OCI-LY1 (cell line): Measurements from ENCODE around the gene TTLL11.
A peak's percentile ranks its signal among the peaks of the same experiment; 100 is the strongest.

Source experiments
- H2AFZ ChIP-seq: fragments of 200-600 bp; sonication (generic), shearing (Covaris generic); 2 replicates; pipeline ENCODE4 v1.6.0; 2014; ENCODE audit warnings: antibody characterized with exemption, mild to moderate bottlenecking, low read length
- H3F3A ChIP-seq: fragments of 200-600 bp; sonication (generic), shearing (Covaris generic); 2 replicates; pipeline ENCODE4 v1.6.0; 2014; ENCODE audit warnings: mild to moderate bottlenecking, antibody characterized with exemption, low read length, moderate library complexity; ENCODE audit not compliant: insufficient read depth
- H3K27ac ChIP-seq: fragments of 200-600 bp; sonication (generic); 2 replicates; pipeline ENCODE4 v1.5.1; 2014; ENCODE audit warnings: low read length, mixed run types, mild to moderate bottlenecking, low read depth; ENCODE audit not compliant: poor library complexity, severe bottlenecking
- H3K27me3 ChIP-seq: fragments of 200-600 bp; sonication (generic); 2 replicates; pipeline ENCODE4 v1.6.0; 2014; ENCODE audit warnings: antibody characterized with exemption, mild to moderate bottlenecking, low read length, moderate library complexity; ENCODE audit not compliant: insufficient read depth
- H3K36me3 ChIP-seq: fragments of 200-600 bp; sonication (generic); 2 replicates; pipeline ENCODE4 v1.6.1; 2014; ENCODE audit warnings: mild to moderate bottlenecking, antibody characterized with exemption, low read length, moderate library complexity, mixed read lengths; ENCODE audit not compliant: insufficient read depth
- H3K4me1 ChIP-seq: fragments of 200-600 bp; sonication (generic); 2 replicates; pipeline ENCODE4 v1.5.1; 2014; ENCODE audit warnings: mild to moderate bottlenecking, low read length, moderate library complexity; ENCODE audit not compliant: insufficient read depth, severe bottlenecking
- H3K4me2 ChIP-seq: fragments of 200-600 bp; sonication (generic), shearing (Covaris generic); 2 replicates; pipeline ENCODE4 v1.6.1; 2014; ENCODE audit warnings: low read length
- H3K4me3 ChIP-seq: fragments of 200-600 bp; sonication (generic); 2 replicates; pipeline ENCODE4 v1.5.1; 2014; ENCODE audit warnings: low read length, low read depth, mild to moderate bottlenecking, mixed read lengths; ENCODE audit not compliant: poor library complexity, severe bottlenecking
- H3K79me2 ChIP-seq: fragments of 200-600 bp; shearing (Covaris generic); 2 replicates; pipeline ENCODE4 v1.6.1; 2016; ENCODE audit warnings: mixed run types, low read length, mixed read lengths; ENCODE audit not compliant: insufficient read depth
- H3K9ac ChIP-seq: fragments of 200-600 bp; sonication (generic), shearing (Covaris generic); 2 replicates; pipeline ENCODE4 v1.6.1; 2014; ENCODE audit warnings: mild to moderate bottlenecking, low read length, mixed read lengths
- H3K9me2 ChIP-seq: fragments of 200-600 bp; sonication (generic), shearing (Covaris generic); 2 replicates; pipeline ENCODE4 v1.6.1; 2014; ENCODE audit warnings: low read depth, mild to moderate bottlenecking, low read length, mixed read lengths
- H3K9me3 ChIP-seq: fragments of 200-600 bp; shearing (Covaris generic); 2 replicates; pipeline ENCODE4 v1.6.1; 2014; ENCODE audit warnings: low read length, mixed read lengths
- H4K20me1 ChIP-seq: fragments of 200-600 bp; sonication (generic), shearing (Covaris generic); 2 replicates; pipeline ENCODE4 v1.6.0; 2016; ENCODE audit warnings: mild to moderate bottlenecking, low read length; ENCODE audit not compliant: insufficient read depth
- CTCF ChIP-seq: fragments of 200-600 bp; sonication (generic), shearing (Covaris generic); IDR thresholded peaks from 2 replicates; pipeline ENCODE4 v1.5.1; 2017; ENCODE audit warnings: mild to moderate bottlenecking, antibody characterized with exemption, low read length, moderate library complexity, mixed read lengths
- EZH2 ChIP-seq: fragments of 200-600 bp; sonication (generic), shearing (Covaris generic); IDR thresholded peaks from 2 replicates; pipeline ENCODE4 v1.8.0; 2017; ENCODE audit warnings: borderline replicate concordance, mixed run types, mild to moderate bottlenecking, antibody characterized with exemption, low read length, moderate library complexity, mixed read lengths

Gene TTLL11

GRCh38 chr9:121823451-121824169, 269.5 kb downstream of the TTLL11 start:
- Histone ChIP-seq H3K4me2 (no peak overlapping the region), H3K9me3 (no peaks in the 10 kb centered on the region), H3K9me2 (no peaks in the 10 kb centered on the region), H3K27me3 (no peaks in the 10 kb centered on the region), H3F3A (no peaks in the 10 kb centered on the region), H3K4me3 (no peak overlapping the region), H2AFZ (no peak overlapping the region), H4K20me1 (no peaks in the 10 kb centered on the region), H3K9ac (no peak overlapping the region), H3K36me3 (no peaks in the 10 kb centered on the region), H3K4me1 (peaks cover 72% of the 10 kb centered on the region), H3K79me2 (no peaks in the 10 kb centered on the region), H3K27ac (peak overlapping the region; percentile 86)
- no peak for TF ChIP-seq EZH2
- TF ChIP-seq CTCF = no peak

- Histone ChIP-seq H3K4me1 (peaks cover 71% of the 10 kb centered on the region), H3K9ac (peak overlapping the region; percentile 52; the same call in 1 of the 2 replicates)
These were observed 270.7 kb downstream of the TTLL11 start for GRCh38 chr9:121822093-121823085.

More at GRCh38 chr9:121822093-121823085, 270.7 kb downstream of the TTLL11 start:
- Histone ChIP-seq H3K9me2 (no peaks in the 10 kb centered on the region), H3K27ac (peak overlapping the region; percentile 86), H3K9me3 (no peaks in the 10 kb centered on the region), H3K4me2 (peak overlapping the region; percentile 52), H3K27me3 (no peaks in the 10 kb centered on the region), H3K4me3 (peak overlapping the region; percentile 30), H3F3A (no peaks in the 10 kb centered on the region), H4K20me1 (no peaks in the 10 kb centered on the region), H2AFZ (peak overlapping the region; percentile 31; the same call in 1 of the 2 replicates), H3K36me3 (no peaks in the 10 kb centered on the region), H3K79me2 (no peaks in the 10 kb centered on the region)
- TF ChIP-seq CTCF (no peak), EZH2 (no peak)
